GM12801 (cell line): ENCODE data around the gene MLXIPL.

Experiments used
- TF ChIP-seq, protein P1 (sequence below): IDR thresholded peaks from one replicate; pipeline ENCODE4 v1.5.1; 2011; ENCODE audit warnings: control low read depth; ENCODE audit not compliant: insufficient read length; ENCODE audit errors: extremely low read depth

MLXIPL gene

DNA sequence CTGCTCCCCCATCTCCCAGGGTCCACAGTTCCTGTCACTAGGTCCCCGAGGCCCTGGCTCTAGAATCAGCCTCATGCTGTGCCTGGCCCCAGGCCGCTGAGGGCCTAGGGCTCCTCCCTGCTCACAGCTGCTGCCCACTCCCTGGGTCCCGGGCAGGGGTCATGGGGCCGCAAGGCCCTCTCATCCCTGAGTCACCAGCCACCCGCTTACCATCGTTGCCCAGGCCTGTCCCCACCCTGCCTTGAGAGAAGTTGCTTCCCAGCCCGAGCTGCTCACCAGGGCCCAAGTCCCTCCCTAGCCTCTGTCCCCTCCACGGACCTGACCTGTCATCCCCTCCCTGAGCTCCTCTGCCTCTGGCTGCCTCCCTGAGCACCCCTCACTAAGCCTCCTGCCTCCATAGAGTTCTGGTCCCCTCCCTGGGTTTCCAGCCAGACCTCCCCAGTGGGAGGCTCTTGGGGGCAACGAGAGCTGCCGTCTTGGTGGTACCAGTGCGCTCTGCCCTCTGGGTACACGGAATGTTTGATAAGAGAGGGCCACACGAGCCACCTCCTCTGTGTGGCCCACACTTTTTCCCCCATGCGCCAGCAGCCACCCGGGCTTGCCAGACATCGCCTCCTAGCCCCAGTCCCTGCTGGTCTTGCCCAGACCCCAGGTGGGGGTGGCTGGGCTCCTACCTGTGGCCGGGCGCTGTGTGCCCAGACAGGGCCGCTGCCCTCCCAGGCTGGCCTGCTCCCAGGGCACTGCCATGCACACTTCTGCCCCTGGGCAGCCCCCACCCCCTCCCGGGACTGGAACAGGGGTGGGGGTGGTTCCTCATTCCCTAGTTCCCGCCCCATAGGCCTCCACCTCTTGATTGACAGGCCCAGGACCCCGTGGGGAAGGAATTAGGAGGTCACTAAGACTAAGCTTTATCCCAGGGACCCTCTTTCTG is 21.3 kb downstream of the MLXIPL start:
- TF ChIP-seq, protein P1, sequence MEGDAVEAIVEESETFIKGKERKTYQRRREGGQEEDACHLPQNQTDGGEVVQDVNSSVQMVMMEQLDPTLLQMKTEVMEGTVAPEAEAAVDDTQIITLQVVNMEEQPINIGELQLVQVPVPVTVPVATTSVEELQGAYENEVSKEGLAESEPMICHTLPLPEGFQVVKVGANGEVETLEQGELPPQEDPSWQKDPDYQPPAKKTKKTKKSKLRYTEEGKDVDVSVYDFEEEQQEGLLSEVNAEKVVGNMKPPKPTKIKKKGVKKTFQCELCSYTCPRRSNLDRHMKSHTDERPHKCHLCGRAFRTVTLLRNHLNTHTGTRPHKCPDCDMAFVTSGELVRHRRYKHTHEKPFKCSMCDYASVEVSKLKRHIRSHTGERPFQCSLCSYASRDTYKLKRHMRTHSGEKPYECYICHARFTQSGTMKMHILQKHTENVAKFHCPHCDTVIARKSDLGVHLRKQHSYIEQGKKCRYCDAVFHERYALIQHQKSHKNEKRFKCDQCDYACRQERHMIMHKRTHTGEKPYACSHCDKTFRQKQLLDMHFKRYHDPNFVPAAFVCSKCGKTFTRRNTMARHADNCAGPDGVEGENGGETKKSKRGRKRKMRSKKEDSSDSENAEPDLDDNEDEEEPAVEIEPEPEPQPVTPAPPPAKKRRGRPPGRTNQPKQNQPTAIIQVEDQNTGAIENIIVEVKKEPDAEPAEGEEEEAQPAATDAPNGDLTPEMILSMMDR, result no peak

DNA sequence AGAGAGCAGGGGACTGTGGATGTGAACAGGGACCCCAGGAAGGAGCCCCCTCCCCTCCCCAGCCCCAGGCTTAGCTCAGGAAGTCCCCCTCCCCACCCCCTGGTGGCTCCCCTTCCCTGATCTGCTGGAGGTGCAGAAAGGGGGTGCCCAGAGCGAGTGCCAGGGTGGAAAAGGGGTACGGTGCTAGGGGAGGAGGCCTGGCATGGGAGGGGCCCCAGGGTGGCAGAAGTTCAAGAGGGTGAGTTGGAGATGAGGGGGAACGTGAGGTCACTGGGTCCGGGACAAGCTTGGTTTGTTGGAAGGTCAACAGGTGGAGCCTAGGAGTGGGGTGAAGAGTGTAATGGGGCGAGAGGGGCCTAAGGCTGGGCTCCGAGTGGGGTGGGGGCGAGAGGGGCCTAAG is 24.4 kb downstream of the MLXIPL start:
- TF ChIP-seq, protein P1, result no peak

DNA sequence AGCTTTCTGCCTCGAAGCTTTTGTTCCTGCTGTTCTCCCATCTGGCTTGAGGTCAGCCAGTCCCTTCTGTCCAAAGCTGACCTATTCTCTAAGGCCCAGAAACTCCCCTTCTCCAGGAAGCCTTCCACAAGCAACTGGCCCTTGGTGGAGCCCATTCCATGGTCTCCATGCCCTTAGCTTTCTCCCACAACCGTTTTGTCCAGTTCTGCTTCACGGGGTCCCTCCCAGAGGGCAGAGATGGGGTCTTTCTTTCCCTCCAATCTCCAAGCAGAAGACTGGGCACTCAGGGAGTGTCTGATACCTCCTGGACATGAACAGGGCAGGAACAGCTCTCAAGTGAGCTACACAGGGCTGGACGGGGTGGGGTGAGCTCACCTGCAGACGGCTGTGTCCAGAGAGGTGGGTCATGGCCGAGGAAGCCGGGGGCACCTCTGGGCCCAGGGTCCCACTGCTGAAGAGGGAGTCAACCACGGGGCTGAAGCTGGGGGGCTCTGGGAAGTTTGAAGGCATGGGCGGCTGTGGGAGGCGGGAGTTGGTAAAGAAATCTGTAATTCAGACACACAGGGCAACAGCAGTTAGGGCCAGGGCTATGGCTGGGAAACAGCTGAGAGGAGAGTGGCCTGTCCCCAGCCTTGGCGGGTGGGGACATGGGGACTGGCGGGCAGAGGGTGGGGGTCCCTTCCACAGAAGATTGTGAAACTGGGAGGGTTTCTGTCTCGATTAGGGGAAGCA is 25.0 kb downstream of the MLXIPL start:
- TF ChIP-seq, protein P1, result no peak

DNA sequence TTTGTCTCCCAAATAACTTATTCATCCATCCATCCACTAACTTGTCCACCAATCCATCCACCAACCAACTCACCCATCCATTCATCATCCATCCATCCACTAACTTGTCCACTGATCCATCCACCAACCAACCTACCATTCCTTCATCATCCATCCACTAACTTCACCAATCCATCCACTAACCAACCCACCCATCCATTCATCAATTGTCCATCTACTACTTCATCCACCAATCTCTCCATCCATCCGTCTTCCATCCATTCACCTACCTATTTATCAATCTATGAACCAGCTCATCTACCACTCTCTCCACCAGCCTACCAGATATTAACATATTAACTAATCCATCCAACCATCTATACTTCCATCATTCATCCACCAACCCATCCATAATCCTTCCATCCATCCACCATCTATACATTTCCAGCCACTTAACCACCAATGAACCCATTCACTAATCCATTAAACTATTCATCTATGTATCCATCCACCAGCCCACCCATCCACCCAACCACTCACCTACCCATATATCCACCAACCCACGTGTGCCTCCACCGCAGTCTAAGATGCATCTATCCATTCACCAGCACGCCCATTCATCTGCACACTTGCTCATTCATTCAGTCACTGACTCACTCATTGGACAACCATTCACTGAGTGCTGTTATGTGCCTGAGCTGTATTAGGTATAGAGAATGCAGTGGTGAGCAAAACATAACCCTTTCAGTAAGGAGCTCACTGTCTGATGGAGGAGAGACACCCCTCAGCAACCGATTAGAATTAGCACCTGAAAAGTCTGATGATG is 26.1 kb downstream of the MLXIPL start:
- TF ChIP-seq, protein P1, result no peak

DNA sequence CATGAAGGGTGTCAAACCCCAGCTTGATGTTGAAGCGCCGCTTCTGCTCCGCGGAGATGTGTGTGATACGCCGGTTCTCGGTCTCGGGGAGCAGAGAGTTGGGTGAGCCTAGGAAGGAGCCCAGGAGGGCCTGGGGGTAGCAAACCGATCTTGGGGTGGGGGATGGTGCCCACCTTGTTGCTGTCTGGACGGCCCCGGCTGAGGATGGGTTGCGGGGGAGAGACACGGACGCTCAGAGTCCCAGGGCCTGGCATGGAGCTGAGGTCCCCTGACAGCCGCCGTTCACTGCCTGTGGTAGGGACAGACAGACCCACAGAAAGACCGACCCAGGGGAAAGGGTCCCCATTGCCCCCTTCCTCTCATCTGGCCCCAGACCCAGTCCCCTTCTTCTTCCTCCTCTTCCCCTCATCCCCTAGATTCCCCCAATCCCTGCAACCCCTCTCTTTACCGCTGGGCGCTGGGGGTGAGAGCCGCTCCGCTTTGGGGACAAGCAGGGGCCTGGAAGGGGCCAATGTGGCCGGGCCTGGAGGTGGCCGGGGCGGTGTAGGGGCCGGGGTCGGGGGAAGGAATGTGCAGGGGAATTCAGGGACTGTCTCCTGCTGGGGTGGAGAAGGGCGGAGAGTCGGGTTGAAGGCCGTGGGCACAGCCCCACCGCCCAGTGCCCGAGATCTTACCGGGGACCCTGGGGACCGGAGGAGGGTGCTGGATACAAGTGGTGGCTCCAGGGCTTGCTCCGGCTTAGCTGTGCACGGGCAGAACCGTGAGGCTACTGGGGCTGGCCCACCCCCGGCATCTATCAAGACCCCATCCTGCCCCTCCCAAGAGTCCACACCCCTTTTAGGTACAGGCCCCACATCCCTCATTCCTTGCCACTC is 27.9 kb downstream of the MLXIPL start:
- TF ChIP-seq, protein P1, result no peak

DNA sequence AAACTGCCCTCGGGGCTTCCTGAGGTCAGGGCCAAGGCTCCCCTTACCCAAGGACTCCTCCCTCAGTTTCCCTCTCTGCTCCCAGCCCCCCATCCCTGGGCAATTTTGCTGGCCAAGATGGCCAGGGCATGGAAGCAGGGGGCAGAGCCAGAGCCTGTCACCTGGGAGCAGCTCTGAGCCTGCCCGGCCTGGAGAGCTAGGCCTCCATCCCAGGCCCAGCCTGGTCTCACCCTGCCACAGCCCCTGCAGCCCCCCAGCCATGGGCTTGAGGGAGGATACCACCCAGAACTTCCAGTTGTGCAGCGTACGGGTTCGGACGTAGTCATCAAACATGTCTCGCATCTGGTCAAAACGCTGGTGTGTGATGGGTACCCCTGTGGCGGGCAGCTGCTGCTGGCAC is 29.0 kb downstream of the MLXIPL start:
- TF ChIP-seq, protein P1, result no peak
